OCI-LY1 (cell line): ENCODE data around the gene PDZD2.

Experiments
- H2AFZ ChIP-seq: fragments of 200-600 bp; sonication (generic), shearing (Covaris generic); 2 replicates; pipeline ENCODE4 v1.6.0; 2014; ENCODE audit warnings: antibody characterized with exemption, mild to moderate bottlenecking, low read length
- H3F3A ChIP-seq: fragments of 200-600 bp; sonication (generic), shearing (Covaris generic); 2 replicates; pipeline ENCODE4 v1.6.0; 2014; ENCODE audit warnings: mild to moderate bottlenecking, antibody characterized with exemption, low read length, moderate library complexity; ENCODE audit not compliant: insufficient read depth
- H3K27ac ChIP-seq: fragments of 200-600 bp; sonication (generic); 2 replicates; pipeline ENCODE4 v1.5.1; 2014; ENCODE audit warnings: low read length, mixed run types, mild to moderate bottlenecking, low read depth; ENCODE audit not compliant: poor library complexity, severe bottlenecking
- H3K27me3 ChIP-seq: fragments of 200-600 bp; sonication (generic); 2 replicates; pipeline ENCODE4 v1.6.0; 2014; ENCODE audit warnings: antibody characterized with exemption, mild to moderate bottlenecking, low read length, moderate library complexity; ENCODE audit not compliant: insufficient read depth
- H3K36me3 ChIP-seq: fragments of 200-600 bp; sonication (generic); 2 replicates; pipeline ENCODE4 v1.6.1; 2014; ENCODE audit warnings: mild to moderate bottlenecking, antibody characterized with exemption, low read length, moderate library complexity, mixed read lengths; ENCODE audit not compliant: insufficient read depth
- H3K4me1 ChIP-seq: fragments of 200-600 bp; sonication (generic); 2 replicates; pipeline ENCODE4 v1.5.1; 2014; ENCODE audit warnings: mild to moderate bottlenecking, low read length, moderate library complexity; ENCODE audit not compliant: insufficient read depth, severe bottlenecking
- H3K4me2 ChIP-seq: fragments of 200-600 bp; sonication (generic), shearing (Covaris generic); 2 replicates; pipeline ENCODE4 v1.6.1; 2014; ENCODE audit warnings: low read length
- H3K4me3 ChIP-seq: fragments of 200-600 bp; sonication (generic); 2 replicates; pipeline ENCODE4 v1.5.1; 2014; ENCODE audit warnings: low read length, low read depth, mild to moderate bottlenecking, mixed read lengths; ENCODE audit not compliant: poor library complexity, severe bottlenecking
- H3K79me2 ChIP-seq: fragments of 200-600 bp; shearing (Covaris generic); 2 replicates; pipeline ENCODE4 v1.6.1; 2016; ENCODE audit warnings: mixed run types, low read length, mixed read lengths; ENCODE audit not compliant: insufficient read depth
- H3K9ac ChIP-seq: fragments of 200-600 bp; sonication (generic), shearing (Covaris generic); 2 replicates; pipeline ENCODE4 v1.6.1; 2014; ENCODE audit warnings: mild to moderate bottlenecking, low read length, mixed read lengths
- H3K9me2 ChIP-seq: fragments of 200-600 bp; sonication (generic), shearing (Covaris generic); 2 replicates; pipeline ENCODE4 v1.6.1; 2014; ENCODE audit warnings: low read depth, mild to moderate bottlenecking, low read length, mixed read lengths
- H3K9me3 ChIP-seq: fragments of 200-600 bp; shearing (Covaris generic); 2 replicates; pipeline ENCODE4 v1.6.1; 2014; ENCODE audit warnings: low read length, mixed read lengths
- H4K20me1 ChIP-seq: fragments of 200-600 bp; sonication (generic), shearing (Covaris generic); 2 replicates; pipeline ENCODE4 v1.6.0; 2016; ENCODE audit warnings: mild to moderate bottlenecking, low read length; ENCODE audit not compliant: insufficient read depth
- CTCF ChIP-seq: fragments of 200-600 bp; sonication (generic), shearing (Covaris generic); IDR thresholded peaks from 2 replicates; pipeline ENCODE4 v1.5.1; 2017; ENCODE audit warnings: mild to moderate bottlenecking, antibody characterized with exemption, low read length, moderate library complexity, mixed read lengths
- EZH2 ChIP-seq: fragments of 200-600 bp; sonication (generic), shearing (Covaris generic); IDR thresholded peaks from 2 replicates; pipeline ENCODE4 v1.8.0; 2017; ENCODE audit warnings: borderline replicate concordance, mixed run types, mild to moderate bottlenecking, antibody characterized with exemption, low read length, moderate library complexity, mixed read lengths

The PDZD2 gene

GRCh38 chr5:31626156-31626555, 12.8 kb upstream of the PDZD2 start:
- no peak overlapping the region for H2AFZ ChIP-seq
- no peaks in the 10 kb centered on the region for H3F3A ChIP-seq
- no peak overlapping the region for H3K27ac ChIP-seq
- no peaks in the 10 kb centered on the region for H4K20me1 ChIP-seq
- no peak overlapping the region for H3K4me3 ChIP-seq
- no peak overlapping the region for H3K9ac ChIP-seq
- no peaks in the 10 kb centered on the region for H3K9me2 ChIP-seq
- no peak overlapping the region for H3K4me2 ChIP-seq
- no peaks in the 10 kb centered on the region for H3K36me3 ChIP-seq
- TF ChIP-seq EZH2 (no peak), CTCF (no peak)
- no peaks in the 10 kb centered on the region for H3K27me3 ChIP-seq
- H3K9me3 ChIP-seq, result no peaks in the 10 kb centered on the region
- H3K79me2 ChIP-seq, result no peaks in the 10 kb centered on the region
- H3K4me1 ChIP-seq, result no peaks in the 10 kb centered on the region

GRCh38 chr5:31626604-31627234, 12.2 kb upstream of the PDZD2 start:
- Histone ChIP-seq H4K20me1 (no peaks in the 10 kb centered on the region), H3K4me2 (no peak overlapping the region), H3K79me2 (no peaks in the 10 kb centered on the region), H3K27me3 (no peaks in the 10 kb centered on the region), H3K27ac (no peak overlapping the region), H3K36me3 (no peaks in the 10 kb centered on the region), H3K4me3 (no peak overlapping the region), H3K9ac (no peak overlapping the region), H3K9me2 (no peaks in the 10 kb centered on the region), H3K4me1 (no peaks in the 10 kb centered on the region), H2AFZ (no peak overlapping the region), H3K9me3 (no peaks in the 10 kb centered on the region), H3F3A (no peaks in the 10 kb centered on the region)
- TF ChIP-seq CTCF, result no peak
- no peak for TF ChIP-seq EZH2

DNA sequence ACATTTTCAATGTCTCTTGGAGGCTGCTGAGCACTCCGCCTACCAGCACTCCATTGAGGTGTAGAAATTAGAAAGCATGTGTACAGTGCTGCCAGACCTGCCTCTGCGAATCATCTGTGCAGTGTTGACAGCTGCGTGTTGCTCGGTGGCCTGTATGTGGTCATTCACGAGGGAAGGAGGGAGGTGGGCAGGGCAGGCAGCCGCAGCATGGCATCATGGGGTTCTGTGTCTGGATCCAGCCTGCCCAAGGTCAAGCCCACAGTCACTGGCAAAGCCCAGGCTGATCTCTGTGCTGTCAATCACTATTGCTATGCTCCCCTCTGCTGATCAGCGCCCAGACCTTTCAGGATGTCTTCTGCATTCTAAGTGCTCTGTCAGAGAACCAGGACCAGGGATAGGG, 8.0 kb upstream of the PDZD2 start:
- Histone ChIP-seq H3K4me1 (no peaks in the 10 kb centered on the region), H2AFZ (no peak overlapping the region)

More for the DNA sequence above, 8.0 kb upstream of the PDZD2 start:
- no peak for TF ChIP-seq EZH2
- TF ChIP-seq CTCF, result no peak
- H3K79me2 ChIP-seq, result no peaks in the 10 kb centered on the region
- H3K4me2 ChIP-seq, result no peak overlapping the region
- no peak overlapping the region for H3K27ac ChIP-seq
- no peak overlapping the region for H3K4me3 ChIP-seq
- no peaks in the 10 kb centered on the region for H3K27me3 ChIP-seq
- H3K9me2 ChIP-seq, result no peaks in the 10 kb centered on the region
- no peak overlapping the region for H3K9ac ChIP-seq
- H4K20me1 ChIP-seq, result no peaks in the 10 kb centered on the region
- no peaks in the 10 kb centered on the region for H3K9me3 ChIP-seq
- H3F3A ChIP-seq, result no peaks in the 10 kb centered on the region
- no peaks in the 10 kb centered on the region for H3K36me3 ChIP-seq
